Measurements from ENCODE around the gene PAN2.
A peak's percentile ranks its signal among the peaks of the same experiment; 100 is the strongest.
"Not testable (repeated sequence)": the region's sequence is repeated elsewhere in the genome, so short reads cannot be mapped to it uniquely, and the experiment has no call there.

Gene PAN2

GRCh38 chr12:56339158-56339422 lies 5.3 kb upstream of the PAN2 start:
- no peak for DNase-seq

GRCh38 chr12:56338308-56339157 lies 4.7 kb upstream of the PAN2 start, which contains the start of gene IL23A:
TSS of gene IL23A (plus strand) at chr12:56338884. CDS start at chr12:56339045, 161 bp downstream.
- no peak for DNase-seq

- no peak for DNase-seq
Observed at GRCh38 chr12:56337753-56338251, 4.0 kb upstream of the PAN2 start.

GRCh38 chr12:56336361-56337167 lies 2.8 kb upstream of the PAN2 start:
- no peak for DNase-seq

GRCh38 chr12:56335527-56335926 lies 1.7 kb upstream of the PAN2 start:
- DNase-seq = not testable (repeated sequence)

GRCh38 chr12:56334490-56334793 lies 642 bp upstream of the PAN2 start:
- DNase-seq = no peak

GRCh38 chr12:56333197-56333678 lies 562 bp downstream of the PAN2 start:
- DNase-seq = no peak

- DNase-seq = peak; percentile 4
Observed at GRCh38 chr12:56332512-56333196, 1.1 kb downstream of the PAN2 start.

- no peak for DNase-seq
Observed at GRCh38 chr12:56330936-56331490, 2.8 kb downstream of the PAN2 start.

GRCh38 chr12:56326533-56326932 lies 7.3 kb downstream of the PAN2 start:
- DNase-seq = no peak

GRCh38 chr12:56326126-56326525 lies 7.7 kb downstream of the PAN2 start:
- no peak for DNase-seq

- DNase-seq = no peak
Observed at GRCh38 chr12:56324206-56324605, 9.6 kb downstream of the PAN2 start.

- not testable (repeated sequence) for DNase-seq
Observed at GRCh38 chr12:56321610-56322009, 12.2 kb downstream of the PAN2 start.

GRCh38 chr12:56321027-56321426 lies 12.8 kb downstream of the PAN2 start:
- no peak for DNase-seq

GRCh38 chr12:56317675-56318074 lies 16.1 kb downstream of the PAN2 start:
- DNase-seq = no peak

- peak; percentile 99 for DNase-seq
Observed at GRCh38 chr12:56315622-56316473, 18.0 kb downstream of the PAN2 start, which contains the start of gene CNPY2. TSS of gene CNPY2 (minus strand) at chr12:56315988. CDS start at chr12:56315217, 771 bp downstream.

- DNase-seq = no peak
Observed at GRCh38 chr12:56315249-56315621, 18.6 kb downstream of the PAN2 start.

GRCh38 chr12:56311003-56311402 lies 22.8 kb downstream of the PAN2 start:
- no peak for DNase-seq

- no peak for DNase-seq
Observed at GRCh38 chr12:56308714-56309113, 25.1 kb downstream of the PAN2 start.

GRCh38 chr12:56307221-56307965 lies 26.4 kb downstream of the PAN2 start:
- no peak for DNase-seq
